Effector memory CD4-positive, alpha-beta T cell (primary cell): Measurements from ENCODE around the gene ZNF407.

Source experiments
- DNase-seq, 3 donors: peaks; one replicate each; pipeline ENCODE4 v3.0.0-alpha.2; 2020
- H3K27ac ChIP-seq: 2 replicates; pipeline ENCODE4 v1.7.0; 2013; ENCODE audit warnings: mild to moderate bottlenecking, low read length, moderate library complexity; ENCODE audit not compliant: insufficient read depth, poor library complexity, severe bottlenecking
- H3K27me3 ChIP-seq: replicated peaks from 2 replicates; pipeline ENCODE4 v1.7.0; 2013; ENCODE audit warnings: mild to moderate bottlenecking, low read length; ENCODE audit not compliant: insufficient read depth, control insufficient read depth, poor library complexity, severe bottlenecking
- H3K36me3 ChIP-seq: 2 replicates; pipeline ENCODE4 v1.7.0; 2013; ENCODE audit warnings: mild to moderate bottlenecking, low read length, moderate library complexity; ENCODE audit not compliant: control insufficient read depth, insufficient read depth
- H3K4me1 ChIP-seq: 2 replicates; pipeline ENCODE4 v1.7.0; 2013; ENCODE audit warnings: low read length, mild to moderate bottlenecking; ENCODE audit not compliant: control insufficient read depth, insufficient read depth, poor library complexity, severe bottlenecking
- H3K4me3 ChIP-seq: 2 replicates; pipeline ENCODE4 v1.7.0; 2013; ENCODE audit warnings: low read length, low read depth, mild to moderate bottlenecking; ENCODE audit not compliant: insufficient read depth, poor library complexity, severe bottlenecking
- H3K9me3 ChIP-seq: 2 replicates; pipeline ENCODE4 v1.7.0; 2013; ENCODE audit warnings: mild to moderate bottlenecking, low read length, moderate library complexity; ENCODE audit not compliant: control insufficient read depth

The ZNF407 gene

GRCh38 chr18:75108579-75109318 is 511.1 kb downstream of the ZNF407 start:
- Histone ChIP-seq H3K9me3 (no peaks in the 10 kb centered on the region), H3K4me1 (no peaks in the 10 kb centered on the region), H3K4me3 (no peak overlapping the region), H3K36me3 (no peaks in the 10 kb centered on the region), H3K27me3 (no peaks in the 10 kb centered on the region), H3K27ac (no peak overlapping the region)
- DNase-seq, result no peak

- Histone ChIP-seq H3K36me3 (no peaks in the 10 kb centered on the region), H3K27me3 (no peaks in the 10 kb centered on the region), H3K9me3 (no peaks in the 10 kb centered on the region), H3K4me1 (no peaks in the 10 kb centered on the region), H3K4me3 (no peak overlapping the region), H3K27ac (no peak overlapping the region)
- DNase-seq, result no peak
Observed at GRCh38 chr18:75109319-75109691, 511.6 kb downstream of the ZNF407 start.

GRCh38 chr18:75109819-75110218 is 512.1 kb downstream of the ZNF407 start:
- H3K27ac ChIP-seq, result no peak overlapping the region
- no peaks in the 10 kb centered on the region for H3K27me3 ChIP-seq
- no peak overlapping the region for H3K4me3 ChIP-seq
- H3K4me1 ChIP-seq, result no peaks in the 10 kb centered on the region
- H3K36me3 ChIP-seq, result no peaks in the 10 kb centered on the region
- no peaks in the 10 kb centered on the region for H3K9me3 ChIP-seq
- DNase-seq, result no peak

- no peak overlapping the region for H3K4me3 ChIP-seq
- no peak for DNase-seq
Observed at GRCh38 chr18:75110311-75110710, 512.6 kb downstream of the ZNF407 start.

GRCh38 chr18:75110846-75111415 is 513.3 kb downstream of the ZNF407 start:
- H3K4me1 ChIP-seq, result no peaks in the 10 kb centered on the region
- DNase-seq, result no peak
- no peak overlapping the region for H3K27ac ChIP-seq
- H3K9me3 ChIP-seq, result no peaks in the 10 kb centered on the region
- H3K36me3 ChIP-seq, result no peaks in the 10 kb centered on the region
- no peak overlapping the region for H3K4me3 ChIP-seq
- no peaks in the 10 kb centered on the region for H3K27me3 ChIP-seq

More at GRCh38 chr18:75110311-75110710, 512.6 kb downstream of the ZNF407 start:
- H3K4me1 ChIP-seq, result no peaks in the 10 kb centered on the region
- H3K9me3 ChIP-seq, result no peaks in the 10 kb centered on the region
- H3K27me3 ChIP-seq, result no peaks in the 10 kb centered on the region
- H3K27ac ChIP-seq, result no peak overlapping the region
- H3K36me3 ChIP-seq, result no peaks in the 10 kb centered on the region

- Histone ChIP-seq H3K36me3 (no peaks in the 10 kb centered on the region), H3K4me3 (no peak overlapping the region), H3K9me3 (no peaks in the 10 kb centered on the region), H3K27me3 (no peaks in the 10 kb centered on the region), H3K4me1 (no peaks in the 10 kb centered on the region), H3K27ac (no peak overlapping the region)
- DNase-seq, result no peak
Observed at GRCh38 chr18:75111760-75112159, 514.1 kb downstream of the ZNF407 start.

- no peak for DNase-seq
- no peaks in the 10 kb centered on the region for H3K36me3 ChIP-seq
Observed at GRCh38 chr18:75112186-75113096, 514.8 kb downstream of the ZNF407 start.

GRCh38 chr18:75113455-75113854 is 515.8 kb downstream of the ZNF407 start:
- DNase-seq, result no peak
- no peaks in the 10 kb centered on the region for H3K27me3 ChIP-seq
- no peaks in the 10 kb centered on the region for H3K4me1 ChIP-seq
- H3K4me3 ChIP-seq, result no peak overlapping the region
- H3K27ac ChIP-seq, result no peak overlapping the region
- no peaks in the 10 kb centered on the region for H3K9me3 ChIP-seq
- no peaks in the 10 kb centered on the region for H3K36me3 ChIP-seq

More at GRCh38 chr18:75112186-75113096, 514.8 kb downstream of the ZNF407 start:
- Histone ChIP-seq H3K27me3 (no peaks in the 10 kb centered on the region), H3K27ac (no peak overlapping the region), H3K4me1 (no peaks in the 10 kb centered on the region), H3K9me3 (no peaks in the 10 kb centered on the region), H3K4me3 (no peak overlapping the region)

GRCh38 chr18:75114231-75114764 is 516.6 kb downstream of the ZNF407 start:
- H3K4me1 ChIP-seq, result no peaks in the 10 kb centered on the region
- DNase-seq, result no peak
- no peaks in the 10 kb centered on the region for H3K36me3 ChIP-seq
- H3K9me3 ChIP-seq, result no peaks in the 10 kb centered on the region
- H3K27ac ChIP-seq, result no peak overlapping the region
- H3K27me3 ChIP-seq, result no peaks in the 10 kb centered on the region
- H3K4me3 ChIP-seq, result no peak overlapping the region
